Right lung (tissue), 10 donors: ENCODE data around the gene CCDC77. TPM values are rescaled to one million over a fixed set of nuclear protein-coding genes. Genes with fewer than 3 reads are reported as not detected.
A peak's percentile ranks its signal among the peaks of the same experiment; 100 is the strongest.
"Not testable (repeated sequence)": the region's sequence is repeated elsewhere in the genome, so short reads cannot be mapped to it uniquely, and the experiment has no call there.

Experiments used
- DNase-seq, 2 donors: peaks; one replicate each; pipeline ENCODE4 v3.0.0-alpha.2; 2013
- long read RNA-seq, 8 donors: transcript quantifications; one replicate each; lab custom pipeline, GENCODE V29; 2026
- polyA plus RNA-seq, 5 donors: library from polyadenylated mRNA; unstranded; fragments of 120-200 nt; gene quantifications; one replicate each; pipeline versions ENCODE4 v1.2.1 to v1.2.3, GENCODE V29; 2013; ENCODE audit warnings: inconsistent platforms in 1 of 5, low replicate concordance in 1 of 5; ENCODE audit not compliant: insufficient read length in 5 of 5, insufficient read depth in 1 of 5

The CCDC77 gene
- 10 to 100 TPM; 22.8 to 33.7 (median 28.4) TPM for polyA plus RNA-seq
- long read RNA-seq, donor 1, partial matches to known transcripts: 7 of 13 reads
- long read RNA-seq, donor 1, other reads (novel, unspliced or antisense): 0 of 13 reads
- long read RNA-seq, donor 2, partial matches to known transcripts: 5 of 7 reads
- long read RNA-seq, donor 2, other reads (novel, unspliced or antisense): 0 of 7 reads
- long read RNA-seq, donor 3, partial matches to known transcripts: 0 of 2 reads
- long read RNA-seq, donor 3, other reads (novel, unspliced or antisense): 0 of 2 reads
- long read RNA-seq, donor 4: 0 reads
- long read RNA-seq, donor 5, partial matches to known transcripts: 8 of 11 reads
- long read RNA-seq, donor 5, other reads (novel, unspliced or antisense): 0 of 11 reads
- long read RNA-seq, donor 6, partial matches to known transcripts: 9 of 13 reads
- long read RNA-seq, donor 6, other reads (novel, unspliced or antisense): 0 of 13 reads
- long read RNA-seq, donor 7, partial matches to known transcripts: 0 of 2 reads
- long read RNA-seq, donor 7, other reads (novel, unspliced or antisense): 0 of 2 reads
- long read RNA-seq, donor 8, partial matches to known transcripts: 0 of 3 reads
- long read RNA-seq, donor 8, other reads (novel, unspliced or antisense): 0 of 3 reads

DNA sequence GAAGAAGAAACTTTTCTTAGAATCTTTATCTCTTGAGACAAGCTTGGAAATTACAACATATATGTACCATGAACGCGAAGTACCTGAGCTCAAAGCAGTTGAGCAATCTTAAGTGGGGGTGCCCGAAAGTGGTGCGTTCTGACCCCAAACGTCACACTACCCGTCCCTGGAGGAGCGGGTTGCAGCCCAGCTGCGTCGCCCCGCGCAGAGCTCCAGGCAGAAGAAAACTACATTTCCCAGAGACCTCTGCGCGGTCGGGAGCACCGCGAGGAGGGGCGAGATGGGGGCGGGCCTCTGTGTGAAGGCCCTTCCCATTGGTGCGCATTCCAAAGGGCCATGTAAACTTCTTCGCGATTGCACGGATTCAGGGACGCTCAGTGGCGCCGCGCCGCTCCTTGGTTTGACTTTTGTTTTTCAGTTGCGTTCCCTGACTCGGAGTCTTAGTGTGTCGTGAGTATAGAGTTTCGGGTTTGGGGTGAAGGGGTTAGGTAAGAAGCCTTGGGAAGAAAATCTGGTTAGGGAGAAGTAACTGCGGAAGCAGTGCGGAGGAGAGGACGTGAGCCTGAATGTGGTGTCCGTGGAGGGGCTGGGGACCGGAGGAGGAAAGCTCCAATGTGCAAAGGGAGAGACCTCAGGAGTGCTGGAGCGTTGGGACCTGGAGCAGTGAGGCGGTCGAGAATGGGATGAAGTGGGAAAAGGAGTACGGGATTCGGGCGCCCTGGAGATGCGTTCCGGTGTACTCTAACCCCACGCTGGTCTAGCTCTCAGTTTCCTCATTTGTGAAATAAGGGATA lies at the start of gene CCDC77:
TSS of gene CCDC77 (plus strand) at position 410 of the 794 bp plus-strand sequence. CDS start 7,740 bp downstream, outside the sequence.
- peak; percentile 93 to 95 for DNase-seq

DNA sequence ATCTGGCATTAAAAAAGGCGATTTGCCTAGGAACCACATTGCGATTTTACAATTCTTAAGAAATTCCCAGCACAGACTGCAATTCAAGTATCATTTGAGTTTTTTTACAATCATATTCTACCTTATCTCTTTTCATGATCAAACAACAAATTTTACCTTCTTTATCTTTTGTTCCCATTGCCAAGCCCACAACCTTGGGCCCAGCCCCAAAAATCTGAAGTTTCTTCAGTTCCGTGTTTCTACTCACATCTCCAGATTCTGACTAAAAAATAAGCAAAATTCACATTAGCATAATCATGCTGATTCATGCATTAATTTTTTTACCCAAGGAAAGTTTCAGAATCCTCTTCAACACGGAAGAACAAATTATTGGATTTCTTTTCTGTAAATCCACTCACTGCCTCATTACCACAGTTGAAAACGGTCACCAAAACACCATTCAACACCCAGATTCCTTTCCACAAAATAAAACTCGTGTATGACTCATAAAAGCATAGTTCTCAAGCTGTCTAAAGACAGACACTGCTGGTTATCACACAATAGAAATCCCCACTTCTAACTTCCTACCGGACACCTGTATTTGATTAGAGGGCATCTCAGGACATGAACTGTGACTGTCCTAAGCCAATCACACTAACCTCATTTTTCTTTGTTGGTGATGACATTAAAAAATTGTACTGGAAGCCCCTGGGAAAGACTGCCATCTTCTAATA lies 45.0 kb upstream of the CCDC77 start:
- no peak for DNase-seq

DNA sequence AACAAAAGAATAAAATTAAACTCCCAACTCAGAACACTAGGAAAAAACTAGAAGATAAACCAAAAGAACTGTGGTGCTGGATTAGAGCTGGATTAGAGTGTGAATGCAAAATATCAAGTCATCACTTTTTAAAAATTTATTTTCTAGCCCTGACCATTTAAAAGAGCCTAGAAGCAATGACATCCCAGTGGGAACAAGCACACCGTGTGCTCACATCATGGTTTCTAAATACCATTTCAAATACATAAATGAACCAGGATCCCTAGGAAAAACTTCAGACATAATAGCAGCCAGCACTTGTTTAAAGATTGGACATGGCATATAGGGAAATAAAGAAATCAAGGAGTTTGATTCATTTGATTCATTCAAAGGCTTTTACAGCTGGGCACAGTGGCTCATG lies 42.4 kb upstream of the CCDC77 start:
- no peak for DNase-seq

DNA sequence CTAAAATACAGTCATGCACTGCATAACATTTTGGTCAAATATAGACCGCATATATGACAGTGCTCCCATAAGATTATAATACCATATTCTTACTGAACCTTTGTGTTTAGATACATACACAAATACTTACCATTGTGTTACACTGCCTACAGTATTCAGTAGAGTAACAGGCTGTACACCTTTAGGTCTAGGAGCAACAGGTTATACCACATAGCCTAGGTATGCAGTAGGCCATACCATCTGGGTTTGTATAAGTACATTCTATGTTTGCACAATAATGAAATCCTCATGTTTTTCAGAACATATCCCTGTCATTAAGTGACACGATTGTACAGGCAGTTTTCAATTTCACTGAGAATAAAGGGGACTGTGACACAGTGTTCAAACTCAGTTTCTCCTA lies 34.6 kb upstream of the CCDC77 start:
- no peak for DNase-seq

DNA sequence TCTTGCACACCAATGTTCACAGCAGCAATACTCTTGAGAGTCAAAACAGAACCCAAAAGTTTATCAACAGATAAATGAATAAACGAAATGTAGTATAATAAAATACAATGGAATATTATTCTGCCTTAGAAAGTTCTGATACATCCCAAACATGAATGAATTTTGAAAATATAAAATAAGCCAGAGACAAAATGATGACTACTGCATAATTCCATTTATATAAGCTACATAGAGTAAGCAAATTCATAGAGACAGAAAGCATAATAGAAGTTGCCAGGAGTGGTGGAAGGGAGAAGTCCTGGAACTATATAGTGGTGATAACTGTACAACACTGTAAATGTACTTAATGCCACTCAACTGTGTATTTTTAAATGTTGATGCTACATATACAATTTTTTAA lies 33.5 kb upstream of the CCDC77 start:
- DNase-seq: no peak

DNA sequence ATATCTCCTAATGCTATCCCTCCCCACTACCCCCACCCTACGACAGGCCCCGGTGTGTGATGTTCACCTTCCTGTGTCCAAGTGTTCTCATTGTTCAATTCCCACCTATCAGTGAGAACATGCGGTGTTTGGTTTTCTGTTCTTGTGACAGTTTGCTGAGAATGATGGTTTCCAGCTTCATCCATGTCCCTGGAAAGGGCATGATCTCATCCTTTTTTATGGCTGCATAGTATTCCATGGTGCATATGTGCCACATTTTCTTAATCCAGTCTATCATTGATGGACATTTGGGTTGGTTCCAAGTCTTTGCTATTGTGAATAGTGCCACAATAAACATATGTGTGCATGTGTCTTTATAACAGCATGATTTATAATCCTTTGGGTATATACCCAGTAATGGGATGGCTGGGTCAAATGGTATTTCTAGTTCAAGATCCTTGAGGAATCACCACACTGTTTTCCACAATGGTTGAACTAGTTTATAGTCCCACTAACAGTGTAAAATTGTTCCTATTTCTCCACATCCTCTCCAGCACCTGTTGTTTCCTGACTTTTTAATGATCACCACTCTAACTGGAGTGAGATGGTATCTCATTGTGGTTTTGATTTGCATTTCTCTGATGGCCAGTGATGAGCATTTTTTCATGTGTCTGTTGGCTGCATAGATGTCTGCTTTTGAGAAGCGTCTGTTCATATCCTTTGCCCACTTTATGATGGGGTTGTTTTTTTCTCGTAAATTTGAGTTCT lies 30.5 kb upstream of the CCDC77 start:
- not testable (repeated sequence) for DNase-seq

DNA sequence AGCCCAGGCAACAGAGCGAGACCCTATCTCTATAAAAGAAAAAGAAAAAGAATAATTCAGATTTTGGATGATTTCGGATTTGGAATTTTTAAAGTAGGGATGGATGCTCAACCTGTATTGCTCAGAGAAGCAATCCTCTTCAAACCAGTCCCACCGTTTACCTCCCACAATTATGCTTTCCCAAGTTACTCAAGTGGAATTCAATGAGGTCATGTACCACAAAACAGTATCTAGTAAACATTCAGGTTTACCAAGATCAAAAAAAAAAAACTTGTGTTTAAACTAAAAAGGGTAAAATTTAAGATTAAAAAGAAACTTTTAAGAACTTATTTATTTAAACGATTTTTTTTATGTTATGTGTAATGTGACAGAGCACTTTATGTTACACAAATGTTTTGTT lies 14.8 kb upstream of the CCDC77 start:
- no peak for DNase-seq

DNA sequence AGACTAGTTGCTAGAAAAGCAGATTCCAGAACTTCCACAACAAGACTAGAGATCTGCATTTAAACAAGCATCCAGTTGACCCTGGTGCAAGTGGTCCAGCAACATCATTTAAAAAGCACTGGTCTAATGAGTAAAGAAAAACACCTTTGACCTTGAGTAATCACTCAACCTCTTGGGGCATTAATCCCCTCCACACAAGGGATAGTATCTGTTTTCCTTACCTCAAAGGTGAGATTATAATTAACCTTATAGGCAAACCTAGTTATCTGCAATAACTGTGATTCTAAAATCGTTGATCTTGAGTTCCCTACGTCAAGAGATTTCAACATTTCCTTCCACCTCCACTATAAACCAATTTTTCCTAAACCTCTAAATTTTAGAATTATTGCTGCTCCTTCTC lies 13.4 kb upstream of the CCDC77 start:
- no peak for DNase-seq

DNA sequence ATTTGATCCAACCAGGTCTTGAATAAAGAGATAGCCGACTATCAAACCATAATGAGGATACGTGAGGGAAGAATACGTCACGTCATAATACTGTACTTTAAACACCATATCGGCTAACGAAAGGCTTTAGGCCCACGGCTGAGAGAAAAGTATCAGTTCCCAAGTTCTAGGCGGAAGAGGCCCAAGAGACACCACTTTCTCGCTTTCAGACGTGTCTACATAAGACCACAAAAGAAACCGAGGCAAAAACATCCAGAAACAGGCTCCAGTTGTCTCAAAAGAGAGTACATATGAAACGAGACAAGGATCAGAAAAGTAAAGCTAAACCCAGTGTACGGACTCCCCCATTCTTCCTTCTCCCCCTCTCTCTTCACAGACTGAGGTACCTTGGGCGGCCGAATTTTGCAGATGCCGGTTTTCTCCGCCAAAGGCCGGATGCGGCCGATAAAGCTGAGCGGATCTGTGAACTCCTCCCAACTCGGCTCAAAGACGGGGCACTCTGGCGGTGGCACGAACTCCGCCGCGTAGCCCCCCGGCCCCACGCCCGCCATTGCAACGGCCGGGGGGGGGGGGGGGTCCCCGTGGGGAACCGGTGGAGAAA lies 12.8 kb upstream of the CCDC77 start:
- DNase-seq: peak in 1 of 2 donors; percentile 24

DNA sequence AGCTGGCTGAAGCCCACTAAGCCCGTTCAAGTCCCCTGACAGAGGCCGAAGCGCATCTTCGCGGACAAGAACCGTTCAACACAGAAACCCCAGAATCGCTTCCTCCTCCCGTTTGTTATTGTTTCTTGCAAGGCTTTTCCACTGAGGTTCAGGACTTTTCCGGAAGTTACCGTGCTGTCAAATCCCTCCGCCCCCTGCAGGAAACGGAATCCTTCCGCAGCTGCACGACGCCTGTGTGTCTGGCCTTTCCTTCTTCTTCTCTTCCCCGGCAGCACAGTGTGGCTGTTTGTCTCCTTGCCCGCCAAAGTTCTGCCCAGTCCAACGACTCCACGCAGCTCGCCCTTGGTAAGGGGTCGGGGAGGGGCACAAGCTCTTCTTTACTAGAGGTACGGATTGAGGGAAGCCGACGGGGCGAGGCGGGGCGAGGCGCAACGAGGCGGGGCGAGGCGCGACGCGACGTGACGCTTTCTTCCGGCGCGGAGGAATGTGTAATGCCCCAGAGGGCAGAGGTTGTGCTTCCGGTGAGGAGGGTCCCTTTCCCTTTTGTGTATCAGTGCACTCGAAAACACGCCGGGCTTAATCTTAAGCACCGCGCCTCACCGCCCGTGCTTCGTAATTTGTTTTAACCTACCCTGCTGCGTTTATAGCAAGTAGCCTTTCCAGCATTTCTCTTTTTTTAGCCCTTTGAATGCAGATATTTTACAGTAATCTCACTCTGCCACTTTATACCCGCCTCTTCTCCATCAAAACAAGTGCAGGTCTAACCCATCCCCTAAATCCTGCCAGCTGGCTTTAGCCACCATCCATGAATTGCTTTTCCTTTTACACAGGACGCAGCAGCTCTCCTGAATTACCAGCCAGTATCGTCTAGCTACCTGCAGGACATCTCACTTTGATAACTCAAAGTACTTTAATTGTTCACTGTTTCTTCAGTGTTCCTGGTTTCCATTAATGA lies 12.0 kb upstream of the CCDC77 start, which contains the start of gene KDM5A:
TSS of gene KDM5A (minus strand) at position 179 of the 955 bp plus-strand sequence. CDS start 229 bp downstream, outside the sequence.
- peak; percentile 96 to 98 for DNase-seq

DNA sequence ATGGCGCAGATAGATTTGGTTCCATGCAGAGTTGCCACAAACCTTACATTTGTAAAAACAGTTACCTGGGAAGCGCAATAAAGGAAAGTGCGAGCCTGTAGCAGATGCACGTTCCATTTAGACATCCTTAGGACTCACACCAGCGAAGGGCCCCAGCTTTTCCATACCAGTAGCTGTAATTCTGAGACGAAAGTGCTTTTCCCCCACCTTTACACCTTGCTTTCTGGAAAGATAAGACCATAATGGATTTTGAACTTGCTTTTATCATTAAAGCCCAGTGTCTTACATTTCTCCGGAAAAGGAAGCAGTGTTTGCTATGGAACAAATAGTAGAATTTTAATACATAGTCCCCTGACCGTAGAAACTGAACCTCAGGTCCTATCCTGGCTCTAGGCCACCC lies 616 bp upstream of the CCDC77 start:
- no peak for DNase-seq

DNA sequence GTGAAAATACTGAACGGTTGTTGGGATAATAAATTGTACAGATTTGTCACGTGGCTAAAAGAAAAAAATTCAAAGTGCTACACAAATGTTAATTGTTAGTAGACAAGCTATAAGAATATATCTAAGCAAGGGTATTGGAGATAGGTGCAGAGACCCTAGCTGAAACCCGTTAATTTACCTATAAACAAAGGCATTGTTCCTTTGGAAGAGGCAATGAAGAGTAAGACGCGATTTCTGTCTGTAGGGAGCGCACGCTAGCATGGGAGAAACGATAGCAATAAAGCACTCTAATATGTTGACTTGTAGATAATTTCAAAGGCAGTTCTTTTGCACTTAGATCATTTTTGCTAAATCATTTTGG lies 565 bp downstream of the CCDC77 start:
- peak in 1 of 2 donors; percentile 28 for DNase-seq

DNA sequence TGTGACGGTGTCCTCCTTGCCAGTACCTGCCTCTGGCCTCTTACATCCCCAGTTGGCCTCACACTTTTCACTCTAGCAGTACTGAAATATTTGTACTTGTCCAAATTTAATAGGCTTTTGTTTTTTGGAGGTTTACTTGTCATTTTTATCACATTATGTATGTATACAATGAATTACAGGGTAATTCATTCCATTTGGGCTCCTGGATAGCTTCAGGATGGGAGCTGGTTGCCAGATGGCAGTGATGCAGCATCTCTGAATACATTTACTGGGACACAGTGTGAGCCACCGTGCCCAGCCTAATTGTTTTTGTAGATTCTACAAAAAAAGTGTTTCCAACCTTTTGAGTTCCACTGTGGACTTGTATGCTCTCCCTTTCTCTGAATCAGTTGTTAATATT lies 13.4 kb downstream of the CCDC77 start:
- DNase-seq: no peak

DNA sequence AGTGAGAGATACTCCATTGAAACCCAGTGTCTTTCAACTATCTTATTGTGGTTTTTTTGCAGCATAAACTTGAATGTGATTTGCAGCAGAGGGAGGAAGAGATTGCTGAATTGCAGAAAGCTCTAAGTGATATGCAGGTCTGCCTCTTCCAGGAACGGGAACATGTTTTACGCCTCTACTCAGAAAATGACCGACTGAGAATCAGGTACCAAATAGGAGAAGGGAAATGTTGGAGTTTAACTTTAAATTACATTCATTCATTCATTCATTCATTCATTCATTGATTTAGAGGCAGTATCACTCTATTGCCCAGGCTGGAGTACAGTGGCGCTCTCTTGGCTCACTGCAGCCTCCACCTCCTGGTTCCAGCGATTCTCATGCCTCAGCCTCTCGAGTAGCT lies 17.0 kb downstream of the CCDC77 start:
- DNase-seq: no peak

DNA sequence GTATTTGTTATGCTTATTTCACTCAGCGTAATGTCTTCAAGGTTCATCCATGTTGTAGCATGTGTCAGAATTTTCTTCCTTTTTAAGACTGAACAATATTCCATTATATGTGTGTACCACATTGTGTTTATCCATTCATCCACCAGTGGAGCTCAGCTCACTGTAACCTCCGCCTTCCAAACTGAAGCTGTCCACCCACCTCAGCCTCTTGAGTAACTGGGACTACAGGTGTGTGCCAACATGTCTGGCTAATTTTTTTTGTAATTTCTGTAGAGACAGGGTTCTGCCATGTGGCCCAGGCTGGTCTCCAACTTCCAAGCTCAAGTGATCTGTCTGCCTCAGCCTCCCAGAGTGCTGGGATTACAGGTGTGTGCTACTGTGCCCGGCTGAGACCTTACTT lies 21.1 kb downstream of the CCDC77 start:
- DNase-seq: no peak

DNA sequence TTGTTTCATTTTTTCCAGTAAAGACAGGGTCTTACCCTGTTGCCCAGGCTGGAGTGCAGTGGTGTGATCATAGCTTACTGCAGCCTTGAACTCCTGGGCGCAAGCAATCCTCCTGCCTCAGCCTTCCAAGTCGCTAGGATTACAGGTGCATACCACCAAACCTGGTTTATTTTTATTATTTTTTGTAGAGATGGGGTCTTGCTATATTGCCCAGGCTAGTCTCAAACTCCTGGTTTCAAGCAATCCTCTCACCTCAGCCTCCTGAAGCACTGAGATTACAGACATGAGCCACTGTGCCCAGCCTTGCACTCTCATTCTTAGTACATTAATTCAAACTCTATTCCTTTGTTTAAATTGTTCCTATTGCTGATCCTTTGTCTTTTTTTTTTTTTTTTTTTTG lies 34.3 kb downstream of the CCDC77 start:
- DNase-seq: not testable (repeated sequence)

DNA sequence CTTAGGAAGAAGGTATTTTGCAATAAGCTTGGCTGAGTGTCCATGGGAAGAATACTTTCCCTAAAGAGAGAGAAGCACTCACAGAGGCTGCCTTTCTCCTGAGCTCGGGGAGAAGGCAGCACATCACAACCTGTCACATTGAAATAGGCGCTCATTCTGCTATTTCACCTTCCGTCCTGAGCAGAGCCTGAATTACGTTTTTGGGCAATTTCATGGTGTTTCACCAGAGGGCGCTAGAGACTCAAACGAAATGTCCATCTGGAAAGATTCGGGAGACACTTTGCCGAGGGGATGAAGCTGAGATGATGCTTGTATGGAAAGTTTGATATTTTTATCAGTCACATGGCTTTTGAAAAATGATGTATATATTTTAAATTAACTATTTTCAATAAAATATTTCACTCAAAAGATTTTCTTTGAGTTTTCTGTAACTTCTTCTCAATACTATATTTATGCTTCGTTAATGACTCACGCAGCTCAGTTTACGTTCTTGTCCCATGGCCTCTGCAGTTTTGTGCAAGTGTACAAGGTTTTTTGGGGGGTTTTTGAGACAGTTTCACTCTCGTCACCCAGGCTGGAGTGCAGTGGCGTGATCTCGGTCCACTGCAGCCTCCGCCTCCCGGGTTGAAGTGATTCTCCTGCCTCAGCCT lies 40.9 kb downstream of the CCDC77 start:
- DNase-seq: peak in 1 of 2 donors; percentile 31

DNA sequence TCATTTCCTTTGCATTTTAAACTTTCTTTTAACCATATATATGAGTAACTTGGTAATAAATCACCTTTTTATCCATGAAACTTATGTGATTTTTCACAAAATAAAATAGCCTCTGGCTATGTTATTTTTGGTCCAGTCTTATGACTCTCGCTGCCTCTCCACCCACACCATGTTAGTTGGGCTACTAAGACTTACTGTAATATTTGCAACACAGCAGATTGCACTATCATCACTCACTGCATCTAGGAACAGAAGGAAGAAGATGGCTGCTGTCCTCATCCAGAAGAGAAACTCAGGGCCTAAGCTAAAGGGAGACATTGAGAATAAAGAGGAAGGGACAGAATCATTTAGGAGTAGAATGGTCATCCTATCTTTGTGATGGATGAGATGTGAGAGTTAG lies 45.7 kb downstream of the CCDC77 start:
- no peak for DNase-seq

DNA sequence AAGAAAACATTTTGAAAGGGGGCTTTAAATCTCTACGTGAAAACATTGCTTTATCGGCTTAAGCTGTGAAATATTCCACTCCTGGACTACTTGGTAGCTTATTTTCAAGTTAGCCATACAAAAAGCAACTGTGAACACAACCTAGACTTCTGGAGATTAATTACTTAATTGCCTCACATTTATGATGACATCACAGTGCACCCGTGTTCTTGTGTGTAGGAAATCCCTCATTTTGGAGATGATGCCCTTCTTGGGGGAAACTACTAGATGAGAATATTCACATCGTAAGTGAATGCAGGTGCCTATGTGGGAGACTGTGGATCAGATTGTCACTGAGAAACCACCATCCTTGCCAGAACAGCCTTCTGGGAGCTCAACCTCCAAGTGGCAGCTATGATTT lies 47.8 kb downstream of the CCDC77 start:
- DNase-seq: no peak
